Activated CD4-positive, alpha-beta memory T cell treated with anti-CD3 and anti-CD28 coated beads for 36 hours (primary cell): ENCODE results near the gene NVL. TPM values are rescaled to one million over a fixed set of nuclear protein-coding genes. Genes with fewer than 3 reads are reported as not detected.
"Not testable (repeated sequence)": the region's sequence is repeated elsewhere in the genome, so short reads cannot be mapped to it uniquely, and the experiment has no call there.

Experiments
- CTCF ChIA-PET: fragments of 350-600 bp; sonication (Branson Sonifier 250); formaldehyde crosslinking; loops from one replicate; lab custom pipeline; 2021; ENCODE audit warnings: antibody characterized with exemption, inconsistent platforms; lab: Charles Lee
- POLR2A ChIA-PET: fragments of 350-600 bp; sonication (Branson Sonifier 250); formaldehyde crosslinking; loops from one replicate; lab custom pipeline; 2021; ENCODE audit warnings: antibody characterized with exemption; lab: Charles Lee
- DNase-seq: peaks from one replicate; pipeline ENCODE4 v3.0.0-alpha.2; 2020
- H3K27ac Mint-ChIP-seq: one replicate; pipeline ENCODE4 v1.8.0; 2021; ENCODE audit warnings: mixed read lengths
- H3K27me3 Mint-ChIP-seq: one replicate; pipeline ENCODE4 v1.8.0; 2021; ENCODE audit warnings: mixed read lengths
- H3K36me3 Mint-ChIP-seq: one replicate; pipeline ENCODE4 v1.8.0; 2021; ENCODE audit warnings: mixed read lengths
- H3K4me1 Mint-ChIP-seq: one replicate; pipeline ENCODE4 v1.8.0; 2021; ENCODE audit warnings: low read depth, mixed read lengths
- H3K4me3 Mint-ChIP-seq: one replicate; pipeline ENCODE4 v1.8.0; 2021; ENCODE audit warnings: mild to moderate bottlenecking, mixed read lengths
- H3K9me3 Mint-ChIP-seq: one replicate; pipeline ENCODE4 v1.8.0; 2021; ENCODE audit warnings: mixed read lengths
- intact Hi-C: fragments of 100-400 bp; cut with micrococcal nuclease; formaldehyde crosslinking; loops from one replicate; pipeline ENCODE4 v1.15.1; 2023
- total RNA-seq, 2 experiments: library from RNA; stranded (reverse); gene quantifications; one replicate each; pipeline ENCODE4 v1.2.3, GENCODE V29; 2021

The NVL gene
- total RNA-seq, 2 experiments from 2014 or later: 32.5 to 38.0 TPM

GRCh38 chr1:224356685-224357625 is 27.0 kb upstream of the NVL start, which contains the start of gene CNIH4:
Gene CNIH4, plus strand, starts transcription at chr1:224356879. Its CDS starts 46 bp downstream, at chr1:224356925.
- H3K9me3 Mint-ChIP-seq: no peaks in the 10 kb centered on the region
- intact Hi-C loops: loop anchor here (1.0 to 5.0 kb wide), 8 partner anchors 11 to 365 kb away; partner anchors contain the start of genes FBXO28 and NVL
- POLR2A ChIA-PET: interaction anchor here (1.0 to 2.2 kb wide), 3 partner anchors 25 to 78 kb away, joined by 3 to 4 read pairs (median 4); partner anchors contain the start of gene WDR26
- no peaks in the 10 kb centered on the region for H3K27me3 Mint-ChIP-seq
- H3K4me1 Mint-ChIP-seq: peaks cover 27% of the 10 kb centered on the region
- CTCF ChIA-PET: interaction anchor here (1.0 to 2.3 kb wide), 5 partner anchors 9 to 241 kb away, joined by 3 to 10 read pairs (median 6); no protein-coding TSS in a partner anchor
- peak within 1 kb of the TSS; percentile 90 for H3K4me3 Mint-ChIP-seq
- H3K36me3 Mint-ChIP-seq: peaks cover 3% of the 10 kb centered on the region
- peak; percentile 94 for DNase-seq
- peak within 1 kb of the TSS; percentile 88 for H3K27ac Mint-ChIP-seq

GRCh38 chr1:224353975-224354925 is 24.3 kb upstream of the NVL start:
- no peaks in the 10 kb centered on the region for H3K9me3 Mint-ChIP-seq

GRCh38 chr1:224352436-224353085 is 22.6 kb upstream of the NVL start:
- H3K4me3 Mint-ChIP-seq, H3K36me3 Mint-ChIP-seq, DNase-seq, CTCF ChIA-PET, H3K9me3 Mint-ChIP-seq, H3K27ac Mint-ChIP-seq, intact Hi-C loops, H3K27me3 Mint-ChIP-seq: not testable (repeated sequence)
- POLR2A ChIA-PET: interaction anchor here (0.6 kb wide), 2 partner anchors 12 to 74 kb away, joined by 4 to 5 read pairs; no protein-coding TSS in a partner anchor
- H3K4me1 Mint-ChIP-seq: peaks cover 13% of the 10 kb centered on the region

More at GRCh38 chr1:224353975-224354925, 24.3 kb upstream of the NVL start:
- Mint-ChIP-seq H3K27me3 (no peaks in the 10 kb centered on the region), H3K27ac (no peak overlapping the region), H3K36me3 (peaks cover 2% of the 10 kb centered on the region), H3K4me3 (no peak overlapping the region), H3K4me1 (peaks cover 16% of the 10 kb centered on the region)
- ChIA-PET POLR2A (no interaction called here), CTCF (interaction anchor here (1.3 kb wide), 1 partner anchor 21 kb away, joined by 4 read pairs; no protein-coding TSS in a partner anchor)
- no peak for DNase-seq
- intact Hi-C loops: no loop called here

GRCh38 chr1:224349716-224350115 is 19.7 kb upstream of the NVL start:
- H3K27ac Mint-ChIP-seq, H3K27me3 Mint-ChIP-seq, intact Hi-C loops, CTCF ChIA-PET, DNase-seq, H3K36me3 Mint-ChIP-seq, H3K9me3 Mint-ChIP-seq, POLR2A ChIA-PET, H3K4me3 Mint-ChIP-seq: not testable (repeated sequence)
- peaks cover 14% of the 10 kb centered on the region for H3K4me1 Mint-ChIP-seq

- H3K36me3 Mint-ChIP-seq: peaks cover 3% of the 10 kb centered on the region
- no peak overlapping the region for H3K4me3 Mint-ChIP-seq
- intact Hi-C loops: no loop called here
- CTCF ChIA-PET: interaction anchor here (0.7 kb wide), 1 partner anchor 11 kb away, joined by 3 read pairs; no protein-coding TSS in a partner anchor
- H3K4me1 Mint-ChIP-seq: peaks cover 14% of the 10 kb centered on the region
- peaks cover 20% of the 10 kb centered on the region for H3K9me3 Mint-ChIP-seq
- H3K27ac Mint-ChIP-seq: no peak overlapping the region
- no peaks in the 10 kb centered on the region for H3K27me3 Mint-ChIP-seq
- DNase-seq: no peak
- POLR2A ChIA-PET: no interaction called here
Observed at GRCh38 chr1:224348137-224348536, 18.2 kb upstream of the NVL start.

- Mint-ChIP-seq H3K27ac (no peak overlapping the region), H3K27me3 (no peaks in the 10 kb centered on the region), H3K9me3 (peaks cover 31% of the 10 kb centered on the region), H3K4me3 (no peak overlapping the region), H3K36me3 (peaks cover 7% of the 10 kb centered on the region), H3K4me1 (peaks cover 14% of the 10 kb centered on the region)
- no peak for DNase-seq
- POLR2A ChIA-PET: no interaction called here
- intact Hi-C loops: no loop called here
- CTCF ChIA-PET: interaction anchor here (0.6 to 1.0 kb wide), 3 partner anchors 9 to 113 kb away, joined by 3 read pairs; no protein-coding TSS in a partner anchor
Observed at GRCh38 chr1:224343679-224344078, 13.7 kb upstream of the NVL start.

GRCh38 chr1:224340453-224341384 is 10.7 kb upstream of the NVL start:
- H3K27ac Mint-ChIP-seq, H3K4me1 Mint-ChIP-seq, POLR2A ChIA-PET, H3K27me3 Mint-ChIP-seq, intact Hi-C loops, H3K36me3 Mint-ChIP-seq: not testable (repeated sequence)
- CTCF ChIA-PET: interaction anchor here (0.6 kb wide), 1 partner anchor 171 kb away, joined by 3 read pairs; no protein-coding TSS in a partner anchor
- peak overlapping the region; percentile 68 for H3K4me3 Mint-ChIP-seq
- peak; percentile 55 for DNase-seq
- H3K9me3 Mint-ChIP-seq: peaks cover 28% of the 10 kb centered on the region

- POLR2A ChIA-PET: no interaction called here
- intact Hi-C loops: loop anchor here (10.0 kb wide), 1 partner anchor 45 kb away; no protein-coding TSS in a partner anchor
Observed at GRCh38 chr1:224339442-224340033, 9.6 kb upstream of the NVL start.

GRCh38 chr1:224338150-224338838 is 8.3 kb upstream of the NVL start:
- H3K4me3 Mint-ChIP-seq: no peak overlapping the region
- ChIA-PET POLR2A (no interaction called here), CTCF (no interaction called here)
- H3K4me1 Mint-ChIP-seq: peaks cover 16% of the 10 kb centered on the region
- intact Hi-C loops: loop anchor here (10.0 kb wide), 1 partner anchor 47 kb away; no protein-coding TSS in a partner anchor
- peaks cover 4% of the 10 kb centered on the region for H3K36me3 Mint-ChIP-seq
- DNase-seq: no peak
- H3K9me3 Mint-ChIP-seq: peaks cover 12% of the 10 kb centered on the region
- H3K27ac Mint-ChIP-seq: no peak overlapping the region
- no peaks in the 10 kb centered on the region for H3K27me3 Mint-ChIP-seq

More at GRCh38 chr1:224339442-224340033, 9.6 kb upstream of the NVL start:
- Mint-ChIP-seq H3K9me3 (peaks cover 24% of the 10 kb centered on the region), H3K27me3 (no peaks in the 10 kb centered on the region), H3K4me3 (no peak overlapping the region), H3K4me1 (peaks cover 3% of the 10 kb centered on the region), H3K27ac (no peak overlapping the region), H3K36me3 (peaks cover 7% of the 10 kb centered on the region)
- DNase-seq: no peak
- CTCF ChIA-PET: no interaction called here
